Osteocyte (in vitro differentiated cells): Measurements from ENCODE around the gene GRK2. TPM values are rescaled to one million over a fixed set of nuclear protein-coding genes. Genes with fewer than 3 reads are reported as not detected.
A peak's percentile ranks its signal among the peaks of the same experiment; 100 is the strongest.
"Not testable (repeated sequence)": the region's sequence is repeated elsewhere in the genome, so short reads cannot be mapped to it uniquely, and the experiment has no call there.

Source experiments
- DNase-seq: peaks from one replicate; pipeline ENCODE4 v3.0.0; 2021; ENCODE audit warnings: mixed read lengths; ENCODE audit not compliant: unreplicated experiment; ENCODE audit errors: extremely low spot score
- H3K27ac Mint-ChIP-seq: one replicate; pipeline ENCODE4 v1.8.0; 2021; ENCODE audit warnings: mild to moderate bottlenecking, mixed read lengths; ENCODE audit not compliant: unreplicated experiment
- H3K27me3 Mint-ChIP-seq: one replicate; pipeline ENCODE4 v1.8.0; 2021; ENCODE audit warnings: mixed read lengths; ENCODE audit not compliant: unreplicated experiment
- H3K36me3 Mint-ChIP-seq: one replicate; pipeline ENCODE4 v1.8.0; 2021; ENCODE audit warnings: mixed read lengths; ENCODE audit not compliant: unreplicated experiment
- H3K4me1 Mint-ChIP-seq: one replicate; pipeline ENCODE4 v1.8.0; 2021; ENCODE audit warnings: mixed read lengths; ENCODE audit not compliant: unreplicated experiment
- H3K4me3 Mint-ChIP-seq: one replicate; pipeline ENCODE4 v1.8.0; 2021; ENCODE audit warnings: mild to moderate bottlenecking, moderate library complexity, mixed read lengths; ENCODE audit not compliant: unreplicated experiment
- H3K9me3 Mint-ChIP-seq: one replicate; pipeline ENCODE4 v1.8.0; 2021; ENCODE audit warnings: mixed read lengths; ENCODE audit not compliant: unreplicated experiment
- CTCF ChIP-seq: fragments of 200-600 bp; sonication (generic); IDR thresholded peaks from 2 replicates; pipeline ENCODE4 v1.5.0; 2021; ENCODE audit warnings: antibody characterized with exemption, mild to moderate bottlenecking, moderate library complexity
- total RNA-seq: library from RNA; stranded (reverse); gene quantifications from 2 replicates; pipeline ENCODE4 v1.2.1, GENCODE V29; 2021

Gene GRK2
- total RNA-seq, 1 donor from 2014 or later: 45.0 TPM

DNA sequence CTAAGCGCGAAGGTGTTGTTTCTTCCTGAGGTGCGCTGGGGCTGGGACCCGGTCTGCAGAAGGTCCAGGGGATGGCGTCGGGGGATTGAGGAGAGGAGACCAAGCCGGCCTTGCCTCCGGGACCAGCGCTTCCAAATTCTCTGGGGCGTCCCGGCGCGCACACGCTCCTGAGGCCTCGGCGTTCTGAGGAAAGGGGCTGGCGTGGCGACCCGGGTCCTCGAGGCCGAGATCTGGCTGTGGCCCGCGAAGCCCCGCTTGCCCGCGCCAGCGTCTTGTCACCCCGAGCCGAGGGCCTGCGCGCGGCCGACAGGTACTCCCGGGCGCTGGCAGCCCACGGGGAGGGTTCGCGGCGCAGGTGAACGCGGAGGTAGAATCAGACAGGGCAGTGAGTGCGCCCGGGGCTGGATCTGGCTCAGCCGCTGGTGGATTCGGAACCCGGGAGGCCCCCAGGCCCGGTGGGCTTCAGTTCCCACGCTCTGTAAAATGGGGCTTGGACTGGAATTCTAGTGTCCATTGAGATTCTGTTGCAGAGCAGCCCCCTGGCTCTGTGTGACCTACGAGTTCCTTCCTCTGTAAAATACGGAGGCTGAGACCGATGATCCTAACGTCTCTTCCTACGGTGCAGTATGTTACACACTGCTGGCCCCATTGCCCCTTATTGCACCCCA is 51.7 kb downstream of the GRK2 start:
- Mint-ChIP-seq H3K4me1 (peaks cover 13% of the 10 kb centered on the region), H3K27ac (peak overlapping the region; percentile 97), H3K27me3 (no peaks in the 10 kb centered on the region), H3K9me3 (no peaks in the 10 kb centered on the region), H3K36me3 (no peaks in the 10 kb centered on the region), H3K4me3 (peak overlapping the region; percentile 97)
- no peak for TF ChIP-seq CTCF
- no peak for DNase-seq

- not testable (repeated sequence) for H3K27ac Mint-ChIP-seq, H3K27me3 Mint-ChIP-seq
- peak overlapping the region; percentile 97 for H3K4me3 Mint-ChIP-seq
Measured at GRCh38 chr11:67318876-67319275, 52.6 kb downstream of the GRK2 start.

GRCh38 chr11:67320011-67320410 is 53.7 kb downstream of the GRK2 start:
- Mint-ChIP-seq H3K27ac (no peak overlapping the region), H3K4me1 (peaks cover 13% of the 10 kb centered on the region), H3K36me3 (no peaks in the 10 kb centered on the region), H3K9me3 (no peaks in the 10 kb centered on the region), H3K27me3 (no peaks in the 10 kb centered on the region), H3K4me3 (no peak overlapping the region)
- no peak for DNase-seq
- no peak for TF ChIP-seq CTCF

More at GRCh38 chr11:67318876-67319275, 52.6 kb downstream of the GRK2 start:
- H3K4me1 Mint-ChIP-seq: peaks cover 13% of the 10 kb centered on the region
- DNase-seq, H3K9me3 Mint-ChIP-seq, H3K36me3 Mint-ChIP-seq: not testable (repeated sequence)

DNA sequence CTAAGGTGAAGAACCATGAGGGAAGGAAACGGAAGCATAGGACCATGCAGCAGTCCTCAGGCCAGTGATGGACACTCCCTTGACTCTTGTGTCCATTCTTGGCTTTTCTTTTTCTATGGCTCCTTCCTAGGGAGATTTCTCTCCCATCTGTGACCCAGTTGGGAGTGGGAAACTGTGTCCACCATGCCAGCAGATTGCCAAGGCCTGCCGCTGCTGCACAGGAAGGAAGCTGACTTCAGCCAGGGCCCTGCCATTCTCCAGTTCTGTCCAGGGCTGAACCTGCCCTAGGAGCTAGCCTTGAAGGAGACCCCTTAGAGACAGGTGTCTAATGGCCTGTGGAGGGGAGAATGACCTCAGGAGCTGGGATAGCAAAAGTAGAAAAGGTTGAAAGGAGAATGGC is 54.4 kb downstream of the GRK2 start:
- no peak for TF ChIP-seq CTCF
- peaks cover 13% of the 10 kb centered on the region for H3K4me1 Mint-ChIP-seq
- no peaks in the 10 kb centered on the region for H3K27me3 Mint-ChIP-seq
- no peak overlapping the region for H3K27ac Mint-ChIP-seq
- H3K9me3 Mint-ChIP-seq: no peaks in the 10 kb centered on the region
- no peak overlapping the region for H3K4me3 Mint-ChIP-seq
- no peaks in the 10 kb centered on the region for H3K36me3 Mint-ChIP-seq
- DNase-seq: no peak

DNA sequence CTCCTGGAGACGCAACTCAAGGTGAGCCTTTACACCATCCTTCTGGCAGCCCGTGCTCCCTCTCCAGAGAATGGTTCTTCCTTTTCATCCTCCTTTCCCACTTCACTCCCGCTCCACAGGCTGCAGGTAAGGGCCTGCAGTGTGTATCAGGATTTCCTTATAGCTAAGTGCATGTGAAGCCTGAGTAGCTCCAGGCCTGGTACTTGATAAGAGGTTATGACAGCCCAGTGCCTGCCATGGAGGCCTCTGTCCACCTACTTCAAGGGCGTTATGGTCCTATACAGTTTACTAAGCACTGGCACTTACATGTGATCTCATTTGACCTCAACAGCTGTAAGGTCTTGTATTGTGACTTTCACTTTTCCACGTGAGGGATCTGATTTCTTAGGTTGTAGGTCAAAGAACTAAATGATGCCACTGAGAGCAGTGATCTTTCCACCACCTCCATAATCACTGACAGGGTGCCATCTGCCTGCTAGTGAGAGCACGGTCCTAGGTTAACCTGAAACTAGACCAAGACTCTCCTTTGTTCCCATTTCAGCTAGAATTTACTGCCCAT is 55.1 kb downstream of the GRK2 start:
- H3K27ac Mint-ChIP-seq: no peak overlapping the region
- no peak for TF ChIP-seq CTCF
- no peaks in the 10 kb centered on the region for H3K9me3 Mint-ChIP-seq
- H3K4me1 Mint-ChIP-seq: peaks cover 13% of the 10 kb centered on the region
- H3K4me3 Mint-ChIP-seq: no peak overlapping the region
- DNase-seq: no peak
- peaks cover 2% of the 10 kb centered on the region for H3K36me3 Mint-ChIP-seq
- no peaks in the 10 kb centered on the region for H3K27me3 Mint-ChIP-seq
